HepG2 (cell line): Measurements from ENCODE around the gene ANKRD13D. TPM values are rescaled to one million over a fixed set of nuclear protein-coding genes. Genes with fewer than 3 reads are reported as not detected.

Experiments used
- ATAC-seq: fragments of 200-7000 bp; cut with Tn5 transposase; 3 replicates; pipeline ENCODE4 v1.9.1; 2020; ENCODE audit warnings: mild to moderate bottlenecking, moderate library complexity
- BruUV-seq: library from RNA; stranded (reverse); fragments of 400-500 nt; replicated peaks from 2 replicates; lab custom pipeline; 2021; lab: Mats Ljungman, UMichigan
- CTCF ChIA-PET: fragments of 300-600 bp; formaldehyde crosslinking; extraction: SDS; loops from one replicate; lab custom pipeline; 2021; ENCODE audit warnings: low total read pairs, inconsistent platforms, low intra/inter-chr PET ratio; lab: Yijun Ruan, JAX
- POLR2A ChIA-PET: fragments of 350-600 bp; sonication (Branson Sonifier 250); formaldehyde crosslinking; loops from one replicate; lab custom pipeline; 2020; ENCODE audit warnings: antibody characterized with exemption, inconsistent platforms; lab: Yijun Ruan, JAX
- DNase-seq: peaks from one replicate; pipeline ENCODE4 v3.0.0-alpha.2; 2015; ENCODE audit warnings: low spot score
- FAIRE-seq: peaks from 3 replicates; lab custom pipeline; 2011; peaks lifted over from hg19 to GRCh38; lab: Jason Lieb, UNC
- H2AFZ ChIP-seq: one replicate; pipeline ENCODE4 v1.6.1; 2011; ENCODE audit warnings: low read length, inconsistent platforms
- H3K27ac ChIP-seq: fragments of 300-600 bp; 3 replicates; pipeline ENCODE4 v1.8.0; 2011; ENCODE audit warnings: mixed run types, mild to moderate bottlenecking, mixed read lengths, low read length, inconsistent platforms; ENCODE audit not compliant: insufficient read depth; ENCODE audit errors: extremely low read length
- H3K27me3 ChIP-seq, 2 experiments: fragments of 200-600 bp in 1 of 2; 2 replicates in 1 of 2; 3 replicates in 1 of 2; pipeline versions ENCODE4 v1.6.0 to v1.8.0; 2011; ENCODE audit warnings: low read length in 2 of 2, mild to moderate bottlenecking in 2 of 2, moderate library complexity in 2 of 2, inconsistent platforms in 1 of 2; ENCODE audit not compliant: insufficient read depth in 2 of 2, control insufficient read depth in 1 of 2
- H3K36me3 ChIP-seq, 2 experiments: fragments of 200-600 bp in 1 of 2; replicated peaks in 1 of 2; 2 replicates in 1 of 2; 3 replicates in 1 of 2; pipeline versions ENCODE4 v1.5.1 to v1.8.0; 2011; ENCODE audit warnings: low read length in 2 of 2, inconsistent platforms in 1 of 2; ENCODE audit not compliant: insufficient read depth in 2 of 2, control insufficient read depth in 1 of 2
- H3K4me1 ChIP-seq: 2 replicates; pipeline ENCODE4 v1.5.1; 2012; ENCODE audit warnings: low read length, inconsistent platforms; ENCODE audit not compliant: insufficient read depth
- H3K4me2 ChIP-seq: 2 replicates; pipeline ENCODE4 v1.6.0; 2011; ENCODE audit warnings: low read depth, low read length, inconsistent platforms
- H3K4me3 ChIP-seq, 3 experiments: fragments of 200-600 bp in 1 of 3; sonication (generic), shearing (Covaris generic) in 1 of 3; replicated peaks in 1 of 3; 2 replicates each; pipeline ENCODE4 v1.5.1; 2011 to 2016; ENCODE audit warnings: low read length in 3 of 3, inconsistent platforms in 2 of 3, low read depth in 2 of 3, mild to moderate bottlenecking in 2 of 3, control low read depth in 1 of 3, mixed read lengths in 1 of 3; ENCODE audit not compliant: insufficient read depth in 1 of 3
- H3K79me2 ChIP-seq: one replicate; pipeline ENCODE4 v1.6.1; 2011; ENCODE audit warnings: low read length, inconsistent platforms; ENCODE audit not compliant: insufficient read depth
- H3K9ac ChIP-seq: 2 replicates; pipeline ENCODE4 v1.6.0; 2011; ENCODE audit warnings: mild to moderate bottlenecking, low read depth, low read length, inconsistent platforms; ENCODE audit not compliant: insufficient read depth
- H3K9me3 ChIP-seq: 2 replicates; pipeline ENCODE4 v1.5.1; 2012; ENCODE audit warnings: mild to moderate bottlenecking, low read length
- H4K20me1 ChIP-seq: 2 replicates; pipeline ENCODE4 v1.6.0; 2011; ENCODE audit warnings: inconsistent platforms, mild to moderate bottlenecking, low read length, moderate library complexity; ENCODE audit not compliant: insufficient read depth
- AGO2 ChIP-seq: fragments of 200-400 bp; formaldehyde crosslinking; optimal IDR thresholded peaks from 2 replicates; pipeline ENCODE3; 2017; ENCODE audit warnings: mild to moderate bottlenecking, low read depth, low read length, moderate library complexity
- ATF1 ChIP-seq: IDR thresholded peaks from 2 replicates; pipeline ENCODE4 v1.6.1; 2016; ENCODE audit warnings: mild to moderate bottlenecking, control low read depth
- HMG20A ChIP-seq: IDR thresholded peaks from 2 replicates; pipeline ENCODE4 v1.6.1; 2016; ENCODE audit warnings: borderline replicate concordance
- NFKBIZ ChIP-seq: IDR thresholded peaks from 2 replicates; pipeline ENCODE4 v1.6.1; 2018; ENCODE audit warnings: missing genetic modification reagents, missing compliant biosample characterization
- NFYC ChIP-seq: IDR thresholded peaks from 2 replicates; pipeline ENCODE4 v1.6.1; 2016; ENCODE audit warnings: missing genetic modification reagents, missing compliant biosample characterization
- PCBP2 ChIP-seq: fragments of 200-400 bp; formaldehyde crosslinking; optimal IDR thresholded peaks from 2 replicates; pipeline ENCODE3; 2018; ENCODE audit warnings: low read length, low read depth; ENCODE audit not compliant: poor library complexity, severe bottlenecking
- RARG ChIP-seq: sonication (generic); formaldehyde crosslinking; IDR thresholded peaks from 2 replicates; pipeline ENCODE4 v1.4.0; 2020; ENCODE audit warnings: low read depth, mild to moderate bottlenecking, missing genetic modification reagents
- RFXANK ChIP-seq: IDR thresholded peaks from 2 replicates; pipeline ENCODE4 v1.6.1; 2016
- SPEN ChIP-seq: sonication (generic); formaldehyde crosslinking; IDR thresholded peaks from 2 replicates; pipeline ENCODE4 v1.5.1; 2020; ENCODE audit warnings: low read depth, mild to moderate bottlenecking, missing genetic modification reagents
- YEATS2 ChIP-seq: sonication (generic); formaldehyde crosslinking; IDR thresholded peaks from 2 replicates; pipeline ENCODE4 v1.4.0; 2020; ENCODE audit warnings: missing genetic modification reagents, borderline replicate concordance
- ZNF121 ChIP-seq: sonication (generic); formaldehyde crosslinking; IDR thresholded peaks from 2 replicates; pipeline ENCODE4 v1.5.0; 2020; ENCODE audit warnings: mild to moderate bottlenecking, missing genetic modification reagents
- ZNF446 ChIP-seq: sonication (generic); formaldehyde crosslinking; IDR thresholded peaks from 2 replicates; pipeline ENCODE4 v1.5.0; 2020; ENCODE audit warnings: mild to moderate bottlenecking, missing genetic modification reagents
- ZNF567 ChIP-seq: sonication (generic); formaldehyde crosslinking; IDR thresholded peaks from 2 replicates; pipeline ENCODE4 v1.8.1; 2023; ENCODE audit warnings: mild to moderate bottlenecking, missing genetic modification reagents, borderline replicate concordance
- WGBS: methylation state at CpG from one replicate; pipeline ENCODE4 v1.1.6; 2017; ENCODE audit warnings: low lambda C conversion rate; 5-methylcytosine and 5-hydroxymethylcytosine counted together
- in situ Hi-C: cut with HindIII; loops from 2 replicates; pipeline ENCODE4 v1.10.0; 2017; ENCODE audit warnings: low pct_unique_long_range_greater_than_20kb; ENCODE audit not compliant: extremely low pct_ligation_motif_present
- intact Hi-C: fragments of 100-400 bp; cut with micrococcal nuclease; formaldehyde crosslinking; loops from one replicate; pipeline ENCODE4 v1.10.0; 2022; ENCODE audit not compliant: unreplicated experiment
- polyA plus RNA-seq, 8 experiments: library from polyadenylated mRNA; depleted of rRNA in 3 of 8; stranded (reverse) in 7 of 8; unstranded in 1 of 8; fragments of >200 nt; fragmentation: Illumina TruSeq in 4 of 8; extraction: Trizol in 4 of 8; gene quantifications; 2 replicates each; pipeline versions ENCODE4 v1.2.1 to v1.2.3, GENCODE V29; 2011 to 2016; ENCODE audit warnings: low read depth in 4 of 8, missing spikeins in 1 of 8, mixed read lengths in 1 of 8; ENCODE audit not compliant: insufficient read depth in 1 of 8
- total RNA-seq, 5 experiments: library from RNA; depleted of rRNA; stranded (reverse); fragments of >200 nt; fragmentation: Illumina TruSeq; extraction: Trizol; gene quantifications; 2 replicates each; pipeline ENCODE4 v1.2.3, GENCODE V29; 2016; ENCODE audit warnings: low read depth in 1 of 5
- TF ChIP-seq, protein P1 (sequence below): sonication (generic); formaldehyde crosslinking; IDR thresholded peaks from 2 replicates; pipeline ENCODE4 v1.5.1; 2020; ENCODE audit warnings: mild to moderate bottlenecking, moderate library complexity, missing genetic modification reagents
- TF ChIP-seq, protein P2 (sequence below): sonication (generic); formaldehyde crosslinking; IDR thresholded peaks from 2 replicates; pipeline ENCODE4 v1.4.0; 2020; ENCODE audit warnings: mild to moderate bottlenecking, low read depth, missing genetic modification reagents

Gene ANKRD13D
- total and polyA plus RNA-seq, 2 of the 13 experiments (the other 11 are each of a cell fraction or from before 2014, with no cell fraction given), result 18.6 to 27.3 TPM

DNA sequence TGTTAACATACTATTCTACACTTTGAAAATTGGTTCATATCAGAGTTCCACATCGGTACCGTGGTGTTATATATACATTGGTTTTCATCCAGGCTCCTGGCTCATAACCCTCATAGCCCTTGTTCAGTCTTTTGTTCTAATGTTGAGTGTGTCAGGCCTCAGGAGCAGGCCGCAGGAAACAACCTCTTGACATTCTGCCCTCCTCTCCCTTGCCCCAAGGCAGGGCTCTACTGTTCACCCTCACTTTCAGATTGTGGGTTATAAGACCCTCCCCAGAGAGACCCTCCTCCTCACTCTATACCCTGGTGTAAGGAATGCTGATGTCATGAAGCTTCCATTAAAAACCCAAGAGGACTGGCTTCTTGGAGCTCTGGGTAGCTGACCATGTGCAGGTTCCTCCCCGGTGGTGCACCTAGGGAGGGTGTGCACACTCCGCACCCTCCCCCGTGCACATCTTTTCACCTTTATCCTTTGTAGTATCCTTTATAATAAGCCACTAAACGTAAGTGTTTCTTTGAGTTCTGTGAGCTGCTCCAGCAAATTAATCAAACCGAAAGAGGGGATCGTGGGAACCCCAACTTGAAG lies 26.3 kb downstream of the ANKRD13D start:
- H3K9me3 ChIP-seq, result no peaks in the 10 kb centered on the region
- no peaks in the 10 kb centered on the region for H4K20me1 ChIP-seq
- ChIA-PET CTCF (no interaction called here), POLR2A (interaction anchor here (0.6 to 3.8 kb wide), 2 partner anchors 11 to 27 kb away, joined by 3 to 35 read pairs; partner anchors contain the start of gene SSH3)
- peaks cover 15% of the 10 kb centered on the region for H3K4me1 ChIP-seq
- BruUV-seq, result no TSS peak
- H3K27me3 ChIP-seq, result no peaks in the 10 kb centered on the region
- in situ Hi-C loops, result loop anchor here (5.0 kb wide), 2 partner anchors 53 to 233 kb away; no protein-coding TSS in a partner anchor
- WGBS, result 63% methylated on average over 9 of the region's 9 CpGs
- H3K4me3 ChIP-seq, result no peak overlapping the region
- no peak overlapping the region; the same call in 1 of the 2 replicates for H3K4me2 ChIP-seq
- intact Hi-C loops, result loop anchor here (5.0 to 10.0 kb wide), 2 partner anchors 201 to 233 kb away; partner anchors contain the start of gene KDM2A
- H3K79me2 ChIP-seq, result no peaks in the 10 kb centered on the region
- TF ChIP-seq, protein P1, sequence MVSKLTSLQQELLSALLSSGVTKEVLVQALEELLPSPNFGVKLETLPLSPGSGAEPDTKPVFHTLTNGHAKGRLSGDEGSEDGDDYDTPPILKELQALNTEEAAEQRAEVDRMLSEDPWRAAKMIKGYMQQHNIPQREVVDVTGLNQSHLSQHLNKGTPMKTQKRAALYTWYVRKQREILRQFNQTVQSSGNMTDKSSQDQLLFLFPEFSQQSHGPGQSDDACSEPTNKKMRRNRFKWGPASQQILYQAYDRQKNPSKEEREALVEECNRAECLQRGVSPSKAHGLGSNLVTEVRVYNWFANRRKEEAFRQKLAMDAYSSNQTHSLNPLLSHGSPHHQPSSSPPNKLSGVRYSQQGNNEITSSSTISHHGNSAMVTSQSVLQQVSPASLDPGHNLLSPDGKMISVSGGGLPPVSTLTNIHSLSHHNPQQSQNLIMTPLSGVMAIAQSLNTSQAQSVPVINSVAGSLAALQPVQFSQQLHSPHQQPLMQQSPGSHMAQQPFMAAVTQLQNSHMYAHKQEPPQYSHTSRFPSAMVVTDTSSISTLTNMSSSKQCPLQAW (CRISPR knock-in tag), result no peak
- TF ChIP-seq NFKBIZ (CRISPR knock-in tag) (no peak), NFYC (CRISPR knock-in tag) (no peak)
- no peaks in the 10 kb centered on the region for H3K36me3 ChIP-seq
- no peak overlapping the region for H3K9ac ChIP-seq
- FAIRE-seq (no peak), DNase-seq (no peak), ATAC-seq (no peak)
- H2AFZ ChIP-seq, result no peak overlapping the region
- no peak overlapping the region for H3K27ac ChIP-seq

DNA sequence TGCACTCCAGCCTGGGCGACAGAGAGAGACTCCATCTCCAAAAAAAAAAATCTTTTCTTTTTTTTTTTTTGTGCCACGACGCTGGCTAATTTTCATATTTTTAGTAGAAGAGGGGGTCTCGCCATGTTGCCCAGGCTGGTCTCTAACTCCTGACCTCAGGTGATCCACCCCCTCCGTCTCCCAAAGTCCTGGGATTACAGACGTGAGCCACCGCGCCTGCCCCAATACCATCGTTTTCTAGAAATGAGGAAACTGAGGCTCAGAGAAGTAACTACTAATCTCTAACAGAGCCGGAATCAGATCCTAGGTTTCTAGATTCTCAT lies 27.7 kb downstream of the ANKRD13D start:
- H3K4me2 ChIP-seq, result peak overlapping the region; percentile 89
- peak overlapping the region; percentile 72 for H3K9ac ChIP-seq
- no peaks in the 10 kb centered on the region for H4K20me1 ChIP-seq
- ChIA-PET CTCF (interaction anchor here (1.2 to 2.5 kb wide), 4 partner anchors 28 to 235 kb away, joined by 3 to 31 read pairs (median 16); partner anchors contain the start of genes ANKRD13D and GRK2), POLR2A (interaction anchor here (0.8 to 3.8 kb wide), 15 partner anchors 8 to 235 kb away, joined by 3 to 35 read pairs (median 4); partner anchors contain the start of genes ANKRD13D, GRK2, POLD4 and PPP1CA)
- ATAC-seq (no peak), DNase-seq (no peak), FAIRE-seq (no peak)
- TF ChIP-seq RFXANK (CRISPR knock-in tag) (no peak), SPEN (CRISPR knock-in tag) (no peak), ZNF121 (CRISPR knock-in tag) (peak; percentile 89), RARG (CRISPR knock-in tag) (0 out of 2 replicates have a peak, but pooled peaks have one; percentile 6), PCBP2 (no peak), YEATS2 (CRISPR knock-in tag) (no peak), AGO2 (no peak), HMG20A (no peak), ZNF567 (CRISPR knock-in tag) (no peak), ZNF446 (CRISPR knock-in tag) (no peak), ATF1 (CRISPR knock-in tag) (no peak)
- TF ChIP-seq, protein P2, sequence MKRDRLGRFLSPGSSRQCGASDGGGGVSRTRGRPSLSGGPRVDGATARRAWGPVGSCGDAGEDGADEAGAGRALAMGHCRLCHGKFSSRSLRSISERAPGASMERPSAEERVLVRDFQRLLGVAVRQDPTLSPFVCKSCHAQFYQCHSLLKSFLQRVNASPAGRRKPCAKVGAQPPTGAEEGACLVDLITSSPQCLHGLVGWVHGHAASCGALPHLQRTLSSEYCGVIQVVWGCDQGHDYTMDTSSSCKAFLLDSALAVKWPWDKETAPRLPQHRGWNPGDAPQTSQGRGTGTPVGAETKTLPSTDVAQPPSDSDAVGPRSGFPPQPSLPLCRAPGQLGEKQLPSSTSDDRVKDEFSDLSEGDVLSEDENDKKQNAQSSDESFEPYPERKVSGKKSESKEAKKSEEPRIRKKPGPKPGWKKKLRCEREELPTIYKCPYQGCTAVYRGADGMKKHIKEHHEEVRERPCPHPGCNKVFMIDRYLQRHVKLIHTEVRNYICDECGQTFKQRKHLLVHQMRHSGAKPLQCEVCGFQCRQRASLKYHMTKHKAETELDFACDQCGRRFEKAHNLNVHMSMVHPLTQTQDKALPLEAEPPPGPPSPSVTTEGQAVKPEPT (CRISPR knock-in tag), result no peak
- H3K36me3 ChIP-seq, result no peaks in the 10 kb centered on the region
- peak overlapping the region; percentile 88 for H2AFZ ChIP-seq
- H3K79me2 ChIP-seq, result no peaks in the 10 kb centered on the region
- in situ Hi-C loops, result loop anchor here (5.0 kb wide), 2 partner anchors 55 to 235 kb away; no protein-coding TSS in a partner anchor
- intact Hi-C loops, result loop anchor here (1.0 to 10.0 kb wide), 3 partner anchors 55 to 235 kb away; partner anchors contain the start of gene KDM2A
- H3K27me3 ChIP-seq, result no peaks in the 10 kb centered on the region
- WGBS, result 2% methylated on average over 10 of the region's 10 CpGs
- H3K9me3 ChIP-seq, result no peaks in the 10 kb centered on the region
- peak overlapping the region; percentile 76 for H3K27ac ChIP-seq
- no TSS peak for BruUV-seq
- peak overlapping the region; percentile 64 to 85 (median 84) for H3K4me3 ChIP-seq
- peaks cover 15% of the 10 kb centered on the region for H3K4me1 ChIP-seq
